AG04450 (cell line): ENCODE measurements around the gene CRLF2. TPM values are rescaled to one million over a fixed set of nuclear protein-coding genes. Genes with fewer than 3 reads are reported as not detected.

ENCODE experiments used
- CTCF ChIA-PET: fragments of 300-600, 350-600 bp; formaldehyde crosslinking; extraction: SDS; loops from one replicate; lab custom pipeline; 2022; ENCODE audit warnings: antibody characterized with exemption, inconsistent platforms; lab: Charles Lee
- POLR2A ChIA-PET: fragments of 350-600 bp; formaldehyde crosslinking; extraction: SDS; loops from one replicate; lab custom pipeline; 2021; ENCODE audit warnings: antibody characterized with exemption, inconsistent platforms; lab: Yijun Ruan, JAX
- DNase-seq: peaks from one replicate; pipeline ENCODE4 v3.0.0-alpha.2; 2011; ENCODE audit warnings: low read depth, low spot score
- H3K27ac ChIP-seq: one replicate; pipeline ENCODE4 v1.5.1; 2012; ENCODE audit warnings: low read depth, low read length, control low read depth
- H3K27me3 ChIP-seq: one replicate; pipeline ENCODE4 v1.6.0; 2012; ENCODE audit warnings: low read length; ENCODE audit not compliant: control insufficient read depth, insufficient read depth
- H3K4me3 ChIP-seq: 2 replicates; pipeline ENCODE4 v1.5.1; 2011; ENCODE audit warnings: mild to moderate bottlenecking, low read depth, low read length, control low read depth
- H3K9me3 ChIP-seq: 2 replicates; pipeline ENCODE4 v1.5.1; 2012; ENCODE audit warnings: low read length; ENCODE audit not compliant: control insufficient read depth, insufficient read depth
- polyA plus RNA-seq: library from polyadenylated mRNA; depleted of rRNA; stranded (reverse); fragments of >200 nt; gene quantifications from 2 replicates; pipeline ENCODE4 v1.2.3, GENCODE V29; 2011
- TF ChIP-seq, protein P1 (sequence below): IDR thresholded peaks from 2 replicates; pipeline ENCODE4 v1.5.1; 2011; ENCODE audit warnings: low read depth, low read length, control low read depth, inconsistent platforms

CRLF2 gene
- polyA plus RNA-seq, 1 experiment: not detected

- POLR2A ChIA-PET: no interaction called here
- Histone ChIP-seq H3K4me3 (no peak overlapping the region), H3K27ac (no peak overlapping the region), H3K9me3 (peaks cover 30% of the 10 kb centered on the region), H3K27me3 (no peaks in the 10 kb centered on the region)
- no peak for DNase-seq
- CTCF ChIA-PET: no interaction called here
- TF ChIP-seq, protein P1, sequence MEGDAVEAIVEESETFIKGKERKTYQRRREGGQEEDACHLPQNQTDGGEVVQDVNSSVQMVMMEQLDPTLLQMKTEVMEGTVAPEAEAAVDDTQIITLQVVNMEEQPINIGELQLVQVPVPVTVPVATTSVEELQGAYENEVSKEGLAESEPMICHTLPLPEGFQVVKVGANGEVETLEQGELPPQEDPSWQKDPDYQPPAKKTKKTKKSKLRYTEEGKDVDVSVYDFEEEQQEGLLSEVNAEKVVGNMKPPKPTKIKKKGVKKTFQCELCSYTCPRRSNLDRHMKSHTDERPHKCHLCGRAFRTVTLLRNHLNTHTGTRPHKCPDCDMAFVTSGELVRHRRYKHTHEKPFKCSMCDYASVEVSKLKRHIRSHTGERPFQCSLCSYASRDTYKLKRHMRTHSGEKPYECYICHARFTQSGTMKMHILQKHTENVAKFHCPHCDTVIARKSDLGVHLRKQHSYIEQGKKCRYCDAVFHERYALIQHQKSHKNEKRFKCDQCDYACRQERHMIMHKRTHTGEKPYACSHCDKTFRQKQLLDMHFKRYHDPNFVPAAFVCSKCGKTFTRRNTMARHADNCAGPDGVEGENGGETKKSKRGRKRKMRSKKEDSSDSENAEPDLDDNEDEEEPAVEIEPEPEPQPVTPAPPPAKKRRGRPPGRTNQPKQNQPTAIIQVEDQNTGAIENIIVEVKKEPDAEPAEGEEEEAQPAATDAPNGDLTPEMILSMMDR: no peak
These were observed 10.8 kb upstream of the CRLF2 start for GRCh38 chrX:1223242-1223600.

DNA sequence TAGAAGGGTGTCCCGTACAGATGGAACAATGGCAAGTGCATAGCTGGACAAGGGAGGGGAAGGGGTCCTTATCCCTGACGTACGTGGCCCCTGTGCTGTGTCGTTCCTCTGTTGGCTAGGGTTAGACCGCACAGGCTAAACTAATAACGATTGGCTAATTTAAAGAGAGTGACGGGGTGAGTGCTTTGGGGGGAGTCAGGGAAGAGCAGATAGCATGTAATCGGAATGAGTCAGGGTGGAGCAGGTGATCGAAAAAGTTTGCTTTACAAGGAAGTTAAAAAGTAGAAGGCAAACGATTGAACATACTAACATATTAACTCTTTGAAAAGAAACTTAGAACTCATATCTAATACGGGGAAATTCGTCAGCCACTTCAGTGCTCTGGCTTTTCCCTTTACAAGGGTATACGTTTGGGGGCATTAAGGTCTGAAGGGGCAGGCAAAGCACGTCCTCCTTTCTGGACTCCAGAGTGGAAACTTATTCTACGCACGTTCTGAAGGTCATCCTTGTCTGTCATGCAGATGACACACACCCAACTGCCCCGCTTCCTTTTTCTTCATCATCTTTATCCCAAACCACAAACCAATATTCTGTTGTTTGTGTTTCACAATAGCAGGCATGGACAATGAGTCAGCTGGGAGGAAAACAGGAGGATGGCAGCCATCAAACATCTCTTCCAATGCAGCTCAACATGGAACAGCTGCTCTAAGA, 10.2 kb upstream of the CRLF2 start:
- no peaks in the 10 kb centered on the region for H3K27me3 ChIP-seq
- no peak overlapping the region for H3K27ac ChIP-seq
- ChIA-PET CTCF (no interaction called here), POLR2A (no interaction called here)
- H3K4me3 ChIP-seq: no peak overlapping the region
- no peak for DNase-seq
- H3K9me3 ChIP-seq: peaks cover 33% of the 10 kb centered on the region
- TF ChIP-seq, protein P1: no peak

GRCh38 chrX:1221296-1221845, 8.9 kb upstream of the CRLF2 start:
- ChIA-PET CTCF (no interaction called here), POLR2A (no interaction called here)
- no peak overlapping the region for H3K27ac ChIP-seq
- H3K4me3 ChIP-seq: no peak overlapping the region
- no peaks in the 10 kb centered on the region for H3K27me3 ChIP-seq
- DNase-seq: no peak
- peaks cover 40% of the 10 kb centered on the region for H3K9me3 ChIP-seq
- TF ChIP-seq, protein P1: no peak

- no peak overlapping the region for H3K4me3 ChIP-seq
- POLR2A ChIA-PET: no interaction called here
- H3K27me3 ChIP-seq: no peaks in the 10 kb centered on the region
- TF ChIP-seq, protein P1: no peak
- CTCF ChIA-PET: no interaction called here
- no peak for DNase-seq
- peaks cover 48% of the 10 kb centered on the region for H3K9me3 ChIP-seq
- H3K27ac ChIP-seq: no peak overlapping the region
These were observed 5.8 kb upstream of the CRLF2 start for GRCh38 chrX:1218286-1218685.

DNA sequence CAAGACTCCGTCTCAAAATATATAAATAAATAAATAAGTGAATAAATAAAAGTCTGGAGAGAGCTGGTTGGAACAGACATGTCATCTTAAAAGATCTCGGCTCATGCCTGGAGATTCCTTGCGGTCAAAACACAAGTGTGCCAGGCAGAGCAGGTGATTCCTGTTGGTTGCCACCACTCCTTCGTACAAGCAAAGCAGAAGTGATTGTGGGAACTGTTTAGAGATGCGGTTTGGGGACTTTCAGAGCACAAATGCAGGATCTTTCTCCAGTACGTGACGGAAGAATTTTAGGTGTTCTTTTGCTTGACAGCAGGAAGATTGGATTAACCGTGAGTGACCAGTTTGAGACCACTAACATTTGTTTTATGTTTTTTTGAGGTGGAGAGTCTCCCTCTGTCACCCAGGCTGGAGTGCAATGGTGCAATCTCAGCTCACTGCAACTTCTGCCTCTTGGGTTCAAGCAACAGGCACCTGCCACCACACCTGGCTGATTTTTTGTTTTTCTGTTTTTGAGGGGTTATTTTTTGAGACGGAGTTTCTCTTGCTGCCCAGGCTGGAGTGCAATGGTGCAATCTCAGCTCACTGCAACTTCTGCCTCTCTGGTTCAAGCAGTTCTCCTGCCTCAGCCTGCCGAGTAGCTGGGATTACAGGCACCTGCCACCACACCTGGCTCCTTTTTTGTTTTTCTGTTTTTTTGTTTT, 2.8 kb upstream of the CRLF2 start:
- Histone ChIP-seq H3K27me3 (no peaks in the 10 kb centered on the region), H3K4me3 (no peak overlapping the region), H3K27ac (no peak overlapping the region), H3K9me3 (peaks cover 42% of the 10 kb centered on the region)
- POLR2A ChIA-PET: no interaction called here
- DNase-seq: no peak
- CTCF ChIA-PET: no interaction called here
- TF ChIP-seq, protein P1: no peak
